Gastroesophageal sphincter (tissue), 4 donors: ENCODE measurements around the gene PSMD14. TPM values are rescaled to one million over a fixed set of nuclear protein-coding genes. Genes with fewer than 3 reads are reported as not detected.

Experiments
- ATAC-seq: fragments of 150-250 bp; one replicate; pipeline ENCODE4 v1.9.1; 2016; ENCODE audit warnings: mild to moderate bottlenecking, moderate library complexity
- H3K27ac ChIP-seq, 4 donors: fragments of 200-600 bp; sonication (generic) in 3 of 4; 1 replicate in 3 of 4; 2 replicates in 1 of 4; pipeline ENCODE4 v1.5.1; 2016 to 2019
- H3K27me3 ChIP-seq: fragments of 200-600 bp; sonication (generic); one replicate; pipeline ENCODE4 v1.5.1; 2019
- H3K36me3 ChIP-seq, 2 donors: fragments of 200-600 bp; sonication (generic); one replicate each; pipeline ENCODE4 v1.5.1; 2019; ENCODE audit warnings: control low read depth in 1 of 2
- H3K4me1 ChIP-seq, 3 donors: fragments of 200-600 bp; sonication (generic); 1 replicate in 2 of 3; 2 replicates in 1 of 3; pipeline ENCODE4 v1.5.1; 2016 to 2019; ENCODE audit warnings: control low read depth in 2 of 3
- H3K4me3 ChIP-seq, 2 donors: fragments of 200-600 bp; sonication (generic); one replicate each; pipeline ENCODE4 v1.5.1; 2019; ENCODE audit warnings: mild to moderate bottlenecking in 1 of 2, moderate library complexity in 1 of 2
- H3K9me3 ChIP-seq, 3 donors: fragments of 200-600 bp; sonication (generic); one replicate each; pipeline ENCODE4 v1.5.1; 2017 to 2019; ENCODE audit warnings: control low read depth in 2 of 3
- CTCF ChIP-seq, 4 experiments: fragments of 200-600 bp in 2 of 4; fragments of 450-650 bp in 2 of 4; sonication (generic) in 1 of 4; IDR thresholded peaks; one replicate each; pipeline ENCODE4 v1.5.1; 2017 to 2019; ENCODE audit warnings: antibody characterized with exemption in 4 of 4, mild to moderate bottlenecking in 2 of 4, moderate library complexity in 2 of 4
- EP300 ChIP-seq: sonication (generic); formaldehyde crosslinking; IDR thresholded peaks from one replicate; pipeline ENCODE4 v1.6.1; 2017; ENCODE audit warnings: antibody characterized with exemption, mild to moderate bottlenecking
- POLR2A ChIP-seq, 2 donors: fragments of 450-650 bp; IDR thresholded peaks; one replicate each; pipeline ENCODE4 v1.6.1; 2017; ENCODE audit warnings: antibody characterized with exemption in 2 of 2, mild to moderate bottlenecking in 2 of 2, moderate library complexity in 1 of 2
- POLR2AphosphoS5 ChIP-seq: sonication (generic); formaldehyde crosslinking; IDR thresholded peaks from one replicate; pipeline ENCODE4 v1.6.1; 2017; ENCODE audit warnings: antibody characterized with exemption
- whole genome bisulfite sequencing, 2 donors: methylation state at CpG; one replicate each; pipeline ENCODE4 v1.1.5; 2018; ENCODE audit warnings: low coverage in 1 of 2; 5-methylcytosine and 5-hydroxymethylcytosine counted together
- total RNA-seq, 4 donors: library from RNA; depleted of rRNA; stranded (reverse); fragments of >200 nt; gene quantifications; one replicate each; pipeline ENCODE4 v1.1.0, GENCODE V29; 2016

Gene PSMD14
- total RNA-seq, 4 donors from 2014 or later, result 32.3 to 46.1 (median 35.6) TPM

- ATAC-seq, result no peak
- Histone ChIP-seq H3K9me3 (no peaks in the 10 kb centered on the region), H3K4me1 (peaks cover 0 to 36% (median 6%) of the 10 kb centered on the region in 3 donors), H3K27ac (no peak overlapping the region), H3K27me3 (peaks cover 37% of the 10 kb centered on the region), H3K4me3 (no peak overlapping the region), H3K36me3 (peaks cover 0 to 10% of the 10 kb centered on the region in 2 donors)
- TF ChIP-seq POLR2AphosphoS5 (no peak), CTCF (IDR thresholded peaks at IDR 0.05) (no peak), POLR2A (IDR thresholded peaks at IDR 0.05) (no peak), EP300 (no peak)
Measured at GRCh38 chr2:161412346-161412745, 104.1 kb downstream of the PSMD14 start.

DNA sequence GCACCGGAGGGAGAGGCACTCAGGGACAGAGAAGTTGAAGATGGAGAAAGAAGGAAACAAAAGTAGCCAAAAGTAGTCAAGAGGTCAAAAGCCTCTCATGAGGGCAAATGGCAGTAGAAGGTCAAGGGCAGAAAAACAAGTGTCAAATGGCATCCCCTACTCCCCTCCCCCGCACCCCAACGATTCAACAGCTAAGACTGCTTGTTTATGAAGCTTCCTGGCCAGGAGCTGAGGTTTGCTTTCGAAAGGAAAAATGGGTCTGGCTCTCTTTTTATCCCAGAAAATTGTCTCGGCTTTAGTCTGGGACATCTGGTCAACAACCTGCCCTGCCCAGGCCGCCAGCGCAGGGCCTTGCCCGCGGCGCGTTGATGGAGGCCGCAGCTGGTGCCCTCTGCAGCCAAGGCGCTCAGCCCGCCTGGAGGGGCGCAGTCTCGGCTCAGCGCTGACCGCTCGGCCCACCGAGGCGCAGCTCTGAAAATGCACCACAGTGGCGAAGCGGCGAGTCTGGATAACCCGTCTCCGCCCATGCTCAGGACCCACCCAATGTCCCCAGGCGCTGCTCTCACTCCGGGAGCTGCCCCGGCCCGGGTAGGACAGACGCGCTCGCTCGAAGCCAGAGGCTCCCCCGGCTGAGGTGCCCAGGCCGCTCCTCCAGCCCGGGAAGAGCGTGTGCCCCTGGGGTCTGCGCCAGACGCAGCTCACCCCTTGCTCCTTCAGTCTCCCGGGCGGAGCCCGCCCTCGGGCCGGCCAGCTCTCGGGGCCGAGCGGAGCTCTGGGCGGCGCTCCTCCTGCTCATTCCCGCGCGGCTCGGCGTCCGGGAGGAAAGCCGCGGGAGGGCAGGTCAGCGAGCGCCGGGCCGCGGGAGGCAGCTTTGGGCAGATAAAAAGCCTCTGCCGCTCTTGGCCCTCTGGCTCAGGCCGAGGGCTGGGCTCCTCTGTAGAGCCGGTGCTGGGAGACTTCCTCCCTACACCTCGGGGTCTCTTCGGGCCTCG is 106.1 kb downstream of the PSMD14 start:
- H3K4me3 ChIP-seq, result peak overlapping the region; percentile 23 to 55
- peaks cover 57% of the 10 kb centered on the region for H3K27me3 ChIP-seq
- WGBS, 2 donors, result 0 to 20% methylated on average over 6 to 9 of the region's 69 CpGs
- peak; percentile 66 for ATAC-seq
- H3K4me1 ChIP-seq, result peaks cover 0 to 54% (median 10%) of the 10 kb centered on the region in 3 donors
- H3K9me3 ChIP-seq, result no peaks in the 10 kb centered on the region
- H3K27ac ChIP-seq, result peak overlapping the region in 1 of 4 donors; percentile 12
- H3K36me3 ChIP-seq, result peaks cover 0 to 2% of the 10 kb centered on the region in 2 donors
- no peak for TF ChIP-seq EP300
- TF ChIP-seq POLR2A (IDR thresholded peaks at IDR 0.05), result no peak
- TF ChIP-seq POLR2AphosphoS5, result no peak
- no peak for TF ChIP-seq CTCF (IDR thresholded peaks at IDR 0.05)

DNA sequence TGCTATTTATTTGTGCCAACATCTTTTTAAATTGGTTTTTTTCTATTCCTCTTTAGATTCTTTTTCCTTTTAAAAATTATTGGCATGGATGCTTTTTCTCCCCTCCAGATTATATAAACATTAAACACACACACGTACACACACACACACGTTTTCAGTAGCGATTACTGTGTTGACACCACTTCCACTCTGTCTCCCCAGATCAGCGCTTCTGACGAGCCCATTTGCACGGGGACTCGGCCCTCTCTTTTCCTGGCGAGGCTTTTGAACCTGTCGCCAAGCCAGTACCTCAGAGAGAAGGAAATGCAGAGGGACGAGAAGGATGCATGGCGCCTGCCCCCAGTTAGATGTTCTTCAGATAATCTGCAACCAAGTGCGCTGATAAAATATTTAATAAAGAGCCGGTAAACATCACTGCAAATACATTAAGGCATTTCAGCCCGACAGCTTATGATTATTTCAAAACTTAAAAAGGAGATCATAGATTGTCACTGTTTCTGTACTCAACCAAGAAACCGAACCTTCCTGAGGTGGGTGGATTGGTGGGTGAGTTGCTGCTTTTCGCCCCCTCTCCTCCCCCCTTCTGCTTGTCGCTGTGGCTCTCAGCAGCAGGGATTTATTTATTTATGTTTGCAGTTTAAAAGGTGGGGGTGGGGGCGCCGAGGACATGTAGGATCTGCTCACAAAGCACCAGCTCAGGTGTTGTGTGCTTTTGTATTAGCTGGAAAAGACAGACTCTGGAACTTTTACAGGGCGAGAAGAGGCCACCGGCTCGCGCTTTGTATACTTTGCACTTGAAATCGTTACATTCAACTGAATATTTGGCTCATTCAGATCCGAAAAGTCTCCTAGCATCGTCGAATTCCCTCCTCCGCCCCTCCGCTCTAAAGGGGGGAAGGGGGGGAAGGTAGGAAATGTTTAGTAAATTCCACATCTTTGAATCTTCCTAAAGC is 107.1 kb downstream of the PSMD14 start:
- TF ChIP-seq POLR2AphosphoS5 (no peak), POLR2A (IDR thresholded peaks at IDR 0.05) (no peak), EP300 (no peak), CTCF (IDR thresholded peaks at IDR 0.05) (no peak)
- H3K4me3 ChIP-seq, result peak overlapping the region; percentile 23 to 55
- peaks cover 67% of the 10 kb centered on the region for H3K27me3 ChIP-seq
- no peaks in the 10 kb centered on the region for H3K36me3 ChIP-seq
- H3K9me3 ChIP-seq, result no peaks in the 10 kb centered on the region
- H3K27ac ChIP-seq, result no peak overlapping the region
- WGBS, 2 donors, result 12 to 15% methylated on average over 25 to 26 of the region's 29 CpGs
- H3K4me1 ChIP-seq, result peaks cover 0 to 54% (median 10%) of the 10 kb centered on the region in 3 donors
- no peak for ATAC-seq

DNA sequence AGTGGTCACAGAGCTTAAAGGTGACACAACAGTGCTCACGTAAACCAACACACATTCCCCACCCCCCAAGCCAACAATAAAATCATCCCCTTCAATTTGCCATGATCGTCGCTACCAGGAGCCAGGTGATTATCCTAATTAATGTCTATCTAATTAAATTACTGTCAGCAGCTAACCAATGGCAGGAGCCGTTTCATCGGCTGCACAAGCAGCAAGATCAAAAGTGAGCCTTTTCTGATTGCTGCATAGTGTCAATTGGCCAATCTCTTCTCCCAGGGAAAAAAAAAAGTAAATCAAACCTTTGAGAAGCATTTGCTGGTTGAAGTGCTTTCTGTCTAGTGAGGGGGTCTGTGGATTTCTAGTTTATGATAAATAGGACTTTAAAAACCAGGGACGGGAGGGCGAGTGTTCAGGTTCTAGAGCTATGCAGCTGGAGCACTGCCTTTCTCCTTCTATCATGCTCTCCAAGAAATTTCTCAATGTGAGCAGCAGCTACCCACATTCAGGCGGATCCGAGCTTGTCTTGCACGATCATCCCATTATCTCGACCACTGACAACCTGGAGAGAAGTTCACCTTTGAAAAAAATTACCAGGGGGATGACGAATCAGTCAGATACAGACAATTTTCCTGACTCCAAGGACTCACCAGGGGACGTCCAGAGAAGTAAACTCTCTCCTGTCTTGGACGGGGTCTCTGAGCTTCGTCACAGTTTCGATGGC is 107.9 kb downstream of the PSMD14 start, which contains the start of gene TBR1:
Gene TBR1 (plus strand): TSS at position 311 of the 721 bp plus-strand sequence. CDS start 114 bp downstream, at position 425.
- ATAC-seq, result no peak
- Histone ChIP-seq H3K9me3 (no peaks in the 10 kb centered on the region), H3K36me3 (no peaks in the 10 kb centered on the region), H3K4me1 (peaks cover 0 to 54% (median 10%) of the 10 kb centered on the region in 3 donors), H3K27me3 (peaks cover 75% of the 10 kb centered on the region), H3K4me3 (peak within 1 kb of the TSS in 1 of 2 donors; percentile 55), H3K27ac (no peak within 1 kb of the TSS)
- TF ChIP-seq EP300 (no peak), POLR2A (IDR thresholded peaks at IDR 0.05) (no peak), POLR2AphosphoS5 (no peak), CTCF (IDR thresholded peaks at IDR 0.05) (no peak)
- WGBS, 2 donors, result 12 to 17% methylated on average over 7 to 15 of the region's 16 CpGs
